ENCODE measurements around the gene QSER1.
"Not testable (repeated sequence)": the region's sequence is repeated elsewhere in the genome, so short reads cannot be mapped to it uniquely, and the experiment has no call there.

The QSER1 gene

DNA sequence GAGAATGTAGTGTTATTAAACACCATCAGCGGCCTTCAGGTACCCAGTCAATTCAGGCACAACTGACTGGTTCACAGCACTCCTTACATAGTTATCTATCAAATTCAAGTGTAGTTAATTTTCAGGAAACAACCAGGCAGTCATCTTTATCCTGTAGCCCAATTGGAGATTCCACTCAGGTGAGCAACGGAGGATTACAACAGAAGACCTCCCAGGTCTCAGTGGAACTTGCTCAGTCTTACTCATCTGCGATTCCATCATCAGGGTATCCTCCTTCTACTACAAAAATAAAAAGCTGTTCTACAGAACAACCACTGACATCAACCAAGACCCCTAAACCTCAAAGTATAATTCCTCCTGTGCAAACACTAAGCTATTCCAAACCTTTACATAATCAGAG is 39.6 kb downstream of the QSER1 start:
- in situ Hi-C loops (cut with MboI; ENCODE audit: low sequenced_read_pairs), result no loop called here

DNA sequence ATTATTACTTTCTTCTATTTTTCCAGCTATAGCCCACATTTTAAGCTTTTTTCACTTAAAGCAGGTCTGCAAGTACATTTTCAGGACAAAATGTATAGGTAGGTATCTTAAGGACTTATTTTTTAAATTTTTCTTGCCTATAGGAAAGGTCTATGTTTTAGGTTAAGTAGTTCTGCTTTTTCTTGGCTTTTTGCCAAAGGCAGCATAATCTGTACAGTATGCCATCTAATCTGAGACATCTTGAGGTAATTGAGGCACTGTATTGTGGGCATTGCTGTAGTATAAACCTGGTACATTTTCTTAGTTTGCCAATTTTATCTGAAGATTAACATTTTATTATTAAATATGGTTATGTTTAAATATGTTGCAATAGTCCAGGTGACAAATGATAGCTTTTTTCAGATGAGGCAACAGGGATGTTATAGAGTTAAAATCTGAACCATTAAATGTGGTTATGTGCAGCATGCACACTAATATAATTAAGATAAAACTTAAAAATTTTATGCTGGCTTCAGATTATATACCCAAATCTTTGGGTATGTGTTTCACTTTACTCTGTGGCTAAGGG is 42.9 kb downstream of the QSER1 start:
- in situ Hi-C loops (cut with MboI; ENCODE audit: low sequenced_read_pairs), result no loop called here

DNA sequence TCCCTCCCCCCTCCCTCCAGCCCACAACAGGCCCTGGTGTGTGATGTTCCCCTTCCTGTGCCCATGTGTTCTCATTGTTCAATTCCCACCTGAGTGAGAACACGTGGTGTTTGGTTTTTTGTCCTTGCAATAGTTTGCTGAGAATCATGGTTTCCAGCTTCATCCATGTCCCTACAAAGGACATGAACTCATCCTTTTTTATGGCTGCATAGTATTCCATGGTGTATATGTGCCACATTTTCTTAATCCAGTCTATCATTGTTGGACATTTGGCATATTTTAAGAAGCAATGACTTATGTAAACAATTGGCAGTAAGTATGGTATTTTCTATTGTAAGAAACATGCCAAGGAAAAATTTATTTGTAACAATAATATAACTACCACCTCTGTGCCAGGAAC is 43.6 kb downstream of the QSER1 start:
- in situ Hi-C loops (cut with MboI; ENCODE audit: low sequenced_read_pairs), result not testable (repeated sequence)

DNA sequence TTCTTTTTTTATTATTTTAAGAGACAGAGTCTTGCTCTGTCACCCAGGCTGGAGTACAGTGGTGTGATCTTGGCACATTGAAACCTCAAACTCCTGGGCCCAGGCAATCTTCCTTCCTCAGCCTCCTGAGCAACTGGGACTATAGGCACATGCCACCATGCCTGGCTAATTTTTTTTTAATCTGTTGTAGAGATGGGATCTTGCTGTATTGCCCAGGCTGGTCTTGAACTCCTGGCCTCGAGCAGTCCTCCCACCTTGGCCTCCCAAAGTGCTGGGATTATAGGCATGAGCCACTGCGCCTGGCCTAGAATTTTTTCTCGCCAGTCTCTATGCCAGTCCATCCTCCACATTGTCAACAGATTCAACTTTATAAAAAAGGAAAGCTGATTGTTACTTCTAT is 44.7 kb downstream of the QSER1 start:
- in situ Hi-C loops (cut with MboI; ENCODE audit: low sequenced_read_pairs), result not testable (repeated sequence)

DNA sequence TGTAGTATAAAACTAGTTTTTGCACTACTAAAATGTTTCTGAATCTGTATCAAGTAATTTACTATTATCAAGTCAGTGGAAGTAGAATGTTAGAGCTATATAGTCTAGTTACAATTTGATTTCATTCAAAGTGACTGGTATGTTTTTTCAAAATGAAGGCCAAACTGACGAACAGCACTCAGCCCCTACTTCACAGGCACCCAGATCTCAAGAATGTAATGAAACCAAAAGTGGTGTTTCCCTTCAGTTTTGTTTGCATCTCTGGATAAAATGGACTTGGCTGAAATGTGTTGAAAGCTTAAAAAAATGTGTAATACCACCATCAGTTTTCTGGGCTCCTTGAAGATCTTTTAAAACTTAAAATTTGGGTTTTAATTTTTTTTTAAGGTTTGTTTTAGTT is 46.4 kb downstream of the QSER1 start:
- in situ Hi-C loops (cut with MboI; ENCODE audit: low sequenced_read_pairs), result no loop called here

DNA sequence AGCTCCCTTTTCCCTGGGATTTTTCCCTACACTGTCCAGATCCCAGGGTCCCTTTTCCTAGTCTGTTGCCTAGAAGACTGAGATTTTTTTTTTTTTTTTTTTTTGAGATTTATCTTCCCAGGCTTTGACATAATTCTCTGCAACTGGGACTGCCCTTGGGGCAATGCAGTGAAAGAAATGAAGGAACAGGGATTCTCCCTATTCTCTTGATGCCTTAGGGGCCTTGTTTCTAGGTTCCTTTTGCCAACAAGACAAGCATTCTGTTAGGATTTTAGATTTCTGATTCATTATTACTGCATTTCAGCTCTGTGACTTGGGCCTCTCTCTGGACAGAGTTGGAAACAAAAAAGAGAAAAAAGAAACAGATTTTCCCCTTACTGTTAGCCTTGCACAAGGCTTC is 47.3 kb downstream of the QSER1 start:
- in situ Hi-C loops (cut with MboI; ENCODE audit: low sequenced_read_pairs), result no loop called here

DNA sequence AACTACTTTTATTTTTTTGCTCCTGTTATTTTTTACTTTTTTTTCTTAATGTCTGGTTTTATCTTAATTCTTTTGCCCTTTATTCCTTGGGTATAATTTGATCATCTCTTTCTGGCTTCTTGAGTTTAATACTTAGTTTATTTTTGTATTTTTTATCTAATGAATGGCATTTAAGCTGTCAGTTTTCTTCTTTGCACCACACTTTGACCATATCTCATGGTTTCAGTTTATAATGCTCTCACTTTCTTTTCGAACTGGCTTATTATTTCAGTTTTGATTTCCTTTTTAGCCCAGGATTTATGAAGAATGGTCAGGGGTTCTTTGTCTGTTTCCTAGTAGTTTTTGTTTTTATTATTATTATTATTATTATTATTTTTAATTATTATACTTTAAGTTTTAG is 48.3 kb downstream of the QSER1 start:
- in situ Hi-C loops (cut with MboI; ENCODE audit: low sequenced_read_pairs), result no loop called here

DNA sequence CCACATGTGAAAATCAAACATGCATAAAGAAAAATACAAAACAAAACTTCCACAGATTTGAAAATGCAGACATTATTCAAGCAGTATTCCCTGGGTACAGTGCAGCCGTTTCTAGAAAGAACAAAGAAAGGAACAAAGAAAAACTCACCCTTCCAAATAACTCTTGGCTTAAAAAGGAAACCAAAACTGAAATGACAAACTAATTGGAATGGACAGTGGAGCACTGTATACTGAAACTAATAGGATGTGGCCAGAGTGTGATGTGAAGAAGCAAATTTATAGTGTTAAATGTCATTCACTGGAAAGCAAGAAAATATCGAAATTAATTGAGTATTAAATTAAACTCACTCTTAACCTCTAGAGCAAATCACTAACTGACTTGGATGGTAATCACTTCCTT is 55.4 kb downstream of the QSER1 start:
- in situ Hi-C loops (cut with MboI; ENCODE audit: low sequenced_read_pairs), result no loop called here

DNA sequence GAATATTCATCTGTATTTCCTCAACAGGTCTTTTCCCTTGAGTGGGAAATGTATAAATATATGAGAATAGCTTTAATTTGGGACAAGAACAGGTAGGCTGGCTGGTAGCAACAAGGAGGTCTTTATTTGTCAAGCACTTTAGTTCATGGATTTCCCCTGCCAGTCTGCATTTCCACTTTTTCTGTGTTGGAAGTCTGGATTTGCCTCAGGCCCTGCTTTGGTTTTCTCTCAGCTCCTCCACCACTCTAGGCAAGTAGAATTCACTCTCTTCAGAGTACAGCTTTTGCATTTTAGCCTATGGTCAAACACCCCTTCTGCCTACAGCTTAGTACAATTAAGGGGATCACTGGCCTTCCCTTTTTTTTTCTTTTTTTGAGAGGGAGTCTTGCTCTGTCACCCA is 57.1 kb downstream of the QSER1 start:
- in situ Hi-C loops (cut with MboI; ENCODE audit: low sequenced_read_pairs), result no loop called here

DNA sequence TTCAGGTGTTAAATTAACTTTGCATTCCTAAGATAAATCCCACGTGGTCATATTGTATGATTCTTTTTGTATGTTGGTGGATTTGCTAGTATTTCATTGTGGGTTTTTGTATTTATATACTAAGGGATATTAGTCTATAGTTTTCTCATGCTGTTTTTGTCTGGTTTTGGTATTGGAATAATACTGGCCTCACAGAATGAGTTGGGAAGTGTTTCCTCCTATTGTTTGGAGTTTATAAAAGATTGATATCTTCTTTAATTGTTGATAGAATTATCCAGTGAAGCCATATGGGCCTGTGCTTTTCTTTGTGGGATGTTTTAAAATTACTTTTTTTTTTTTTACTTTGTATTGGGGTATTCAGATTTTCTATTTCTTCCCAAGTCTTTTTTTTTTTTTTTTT is 59.8 kb downstream of the QSER1 start:
- in situ Hi-C loops (cut with MboI; ENCODE audit: low sequenced_read_pairs), result no loop called here

DNA sequence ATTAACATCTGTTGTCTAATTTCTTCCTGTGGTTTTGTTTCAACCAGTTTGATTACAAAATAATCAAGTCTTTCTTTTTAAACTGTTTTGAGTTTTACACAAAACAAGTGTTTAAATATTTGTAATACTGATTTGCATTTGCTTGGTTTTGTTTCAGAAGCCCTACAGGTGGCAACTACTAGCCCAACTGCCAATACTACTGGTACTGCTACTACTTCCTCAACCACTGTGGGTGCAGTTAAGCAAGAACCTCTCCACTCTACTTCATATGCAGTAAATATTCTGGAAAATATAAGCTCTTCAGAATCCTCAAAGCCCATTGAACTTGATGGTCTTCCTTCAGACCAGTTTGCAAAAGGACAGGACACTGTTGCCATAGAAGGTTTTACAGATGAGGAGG is 61.1 kb downstream of the QSER1 start:
- in situ Hi-C loops (cut with MboI; ENCODE audit: low sequenced_read_pairs), result no loop called here

DNA sequence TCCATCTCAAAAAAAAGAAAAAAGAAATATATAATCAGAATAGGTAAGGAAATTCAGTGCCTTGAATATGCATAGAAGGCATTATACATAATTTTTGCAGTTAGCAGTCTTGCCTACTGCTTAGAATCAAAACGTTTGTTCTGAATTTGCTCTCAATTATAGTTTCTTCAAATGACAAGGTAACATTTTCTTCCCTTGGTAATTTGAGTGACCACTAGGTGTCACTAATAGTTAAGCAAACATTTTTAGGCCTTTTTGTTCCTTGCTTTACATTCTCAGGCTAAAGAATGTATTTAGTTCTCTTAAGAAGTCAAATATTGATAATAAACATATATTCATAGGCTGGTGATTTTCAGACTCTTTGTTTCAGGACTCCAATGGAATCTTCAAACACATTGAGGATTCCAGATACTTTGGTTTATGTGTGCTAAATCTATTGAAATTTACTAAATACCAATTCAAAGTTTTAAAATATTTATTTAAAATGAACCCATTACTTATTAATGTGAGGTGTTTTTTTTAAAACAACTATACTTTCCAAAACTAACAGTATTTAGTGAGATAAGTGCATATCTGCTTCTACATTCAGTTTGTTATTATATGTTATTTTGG is 68.0 kb downstream of the QSER1 start:
- in situ Hi-C loops (cut with MboI; ENCODE audit: low sequenced_read_pairs), result loop anchor here (10.0 kb wide), 1 partner anchor 104 kb away; no protein-coding TSS in a partner anchor

DNA sequence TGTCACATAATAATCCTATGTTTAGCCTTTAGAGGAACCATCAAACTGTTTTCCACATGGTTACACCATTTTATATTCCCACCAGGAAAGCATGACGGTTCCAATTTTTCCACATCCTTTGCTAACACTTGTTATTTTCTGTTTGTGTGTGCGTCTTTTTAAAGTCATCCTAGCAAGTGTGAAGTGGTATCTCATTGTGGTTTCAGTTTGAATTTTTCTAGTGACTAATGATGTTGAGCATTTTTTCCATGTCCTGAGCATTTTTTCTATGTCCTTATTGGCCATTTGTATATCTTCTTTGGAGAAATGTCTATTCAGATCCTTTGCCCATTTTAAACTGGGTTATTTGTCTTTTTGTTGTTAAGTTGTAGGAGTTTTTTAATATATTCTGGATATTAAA is 69.4 kb downstream of the QSER1 start:
- in situ Hi-C loops (cut with MboI; ENCODE audit: low sequenced_read_pairs), result loop anchor here (10.0 kb wide), 1 partner anchor 103 kb away; no protein-coding TSS in a partner anchor

DNA sequence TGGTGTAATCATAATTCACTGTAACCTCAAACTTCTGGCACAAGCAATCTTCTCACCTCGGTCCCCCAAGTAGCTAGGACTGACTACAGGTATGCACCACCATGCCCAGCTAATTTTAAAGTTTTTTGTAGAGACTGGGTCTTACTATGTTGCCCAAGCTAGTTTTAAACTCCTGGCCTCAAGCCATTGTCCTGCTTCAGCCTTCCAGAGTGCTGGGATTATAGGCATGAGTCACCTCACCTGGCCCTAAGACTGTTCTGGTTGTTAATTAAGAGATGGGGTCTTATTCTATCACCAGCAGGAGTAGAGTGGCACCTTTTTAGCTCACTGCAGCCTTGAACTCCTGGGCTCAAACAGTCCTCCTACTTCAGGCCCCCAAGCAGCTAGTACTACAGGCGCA is 71.1 kb downstream of the QSER1 start:
- in situ Hi-C loops (cut with MboI; ENCODE audit: low sequenced_read_pairs), result loop anchor here (10.0 kb wide), 1 partner anchor 101 kb away; no protein-coding TSS in a partner anchor

DNA sequence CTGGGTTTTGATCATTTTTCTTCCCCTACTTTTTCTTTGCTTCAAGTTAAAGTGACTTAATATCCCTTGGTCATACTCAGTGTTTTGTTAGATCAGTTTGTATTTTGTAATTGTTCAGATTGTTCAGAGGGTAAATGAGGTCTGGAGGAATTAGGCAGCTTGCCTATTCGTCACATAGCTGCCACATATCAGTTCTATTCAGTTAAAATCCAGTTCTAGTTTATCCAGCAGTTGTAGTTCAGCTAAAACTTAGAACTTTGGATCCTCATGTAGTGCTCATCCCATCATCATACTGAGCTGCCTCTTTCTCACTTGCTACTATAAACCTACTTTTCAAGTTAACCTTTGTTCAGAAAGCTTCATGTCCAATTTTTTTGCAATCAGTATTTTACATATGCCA is 75.9 kb downstream of the QSER1 start:
- in situ Hi-C loops (cut with MboI; ENCODE audit: low sequenced_read_pairs), result loop anchor here (10.0 kb wide), 1 partner anchor 96 kb away; no protein-coding TSS in a partner anchor

DNA sequence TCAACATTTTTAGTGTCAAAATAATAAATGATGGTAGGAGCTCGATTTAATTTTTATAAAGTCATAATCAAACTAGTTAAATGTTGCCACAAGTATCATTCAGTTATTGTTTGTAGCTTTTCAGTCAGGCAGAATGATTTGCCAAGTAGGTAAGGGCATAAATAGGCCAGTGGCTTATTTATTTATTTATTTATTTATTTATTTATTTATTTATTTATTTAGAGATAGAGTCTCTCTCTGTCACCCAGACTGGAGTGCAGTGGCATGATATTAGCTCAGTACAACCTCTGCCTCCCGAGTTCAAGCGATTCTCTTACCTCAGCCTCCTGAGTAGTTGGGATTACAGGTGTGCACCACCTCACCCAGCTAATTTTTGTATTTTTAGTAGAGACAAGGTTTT is 79.6 kb downstream of the QSER1 start:
- in situ Hi-C loops (cut with MboI; ENCODE audit: low sequenced_read_pairs), result not testable (repeated sequence)

DNA sequence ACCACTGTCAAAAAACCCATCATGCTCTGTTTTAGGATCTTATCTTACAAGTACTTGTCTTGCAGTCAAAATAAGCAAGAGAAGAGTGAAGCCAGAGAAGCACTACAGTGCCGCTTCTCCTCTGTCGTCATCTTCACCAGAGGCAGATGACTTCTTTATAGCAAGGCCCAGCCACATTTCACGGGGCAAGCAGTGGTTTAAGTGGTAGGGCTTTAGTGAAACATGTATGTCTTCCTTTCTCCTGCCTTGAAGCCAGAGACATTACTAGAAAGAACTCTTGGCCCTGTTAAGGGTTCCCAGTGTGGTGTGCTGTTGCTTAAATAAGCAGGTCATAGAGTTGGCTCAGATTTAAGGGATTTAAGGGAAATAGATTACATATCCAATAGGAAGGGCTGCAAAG is 80.2 kb downstream of the QSER1 start:
- in situ Hi-C loops (cut with MboI; ENCODE audit: low sequenced_read_pairs), result no loop called here

DNA sequence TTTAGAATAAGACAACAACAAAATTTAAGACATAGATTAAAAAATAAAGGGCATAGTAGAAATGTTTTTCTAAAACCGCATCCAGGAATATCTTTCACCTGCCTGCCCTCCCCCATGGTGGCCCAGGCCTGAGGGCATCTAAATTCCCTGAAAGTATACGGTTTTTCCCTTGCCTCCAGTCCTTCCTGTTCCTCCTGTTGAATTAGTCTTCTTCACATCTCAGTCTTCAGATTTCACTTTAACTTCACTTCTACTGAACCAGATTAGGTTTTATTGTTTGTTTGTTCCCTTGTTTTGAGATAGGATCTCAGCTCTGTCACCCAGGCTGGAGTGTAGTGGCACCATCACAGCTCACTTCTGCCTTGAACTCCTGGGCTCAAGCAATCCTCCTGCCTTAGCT is 90.0 kb downstream of the QSER1 start:
- in situ Hi-C loops (cut with MboI; ENCODE audit: low sequenced_read_pairs), result no loop called here

DNA sequence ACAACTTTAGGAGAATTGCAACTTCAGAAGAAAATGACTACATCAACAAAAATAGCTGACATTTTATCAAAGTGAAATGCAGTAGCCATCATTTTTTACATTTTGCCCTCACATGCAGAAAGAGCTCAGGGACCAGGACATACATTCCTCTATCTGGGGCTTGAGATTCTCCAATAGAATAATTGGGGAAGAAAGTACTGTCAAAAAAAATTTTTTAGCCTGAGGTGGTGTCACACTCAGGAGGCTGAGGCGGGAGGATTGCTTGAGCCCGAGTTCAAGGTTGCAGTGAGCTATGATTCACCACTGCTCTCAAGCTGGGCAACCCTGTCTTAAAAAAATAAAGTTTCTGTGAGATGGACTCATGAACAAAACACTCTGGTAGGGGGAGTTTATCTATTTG is 90.9 kb downstream of the QSER1 start:
- in situ Hi-C loops (cut with MboI; ENCODE audit: low sequenced_read_pairs), result no loop called here

DNA sequence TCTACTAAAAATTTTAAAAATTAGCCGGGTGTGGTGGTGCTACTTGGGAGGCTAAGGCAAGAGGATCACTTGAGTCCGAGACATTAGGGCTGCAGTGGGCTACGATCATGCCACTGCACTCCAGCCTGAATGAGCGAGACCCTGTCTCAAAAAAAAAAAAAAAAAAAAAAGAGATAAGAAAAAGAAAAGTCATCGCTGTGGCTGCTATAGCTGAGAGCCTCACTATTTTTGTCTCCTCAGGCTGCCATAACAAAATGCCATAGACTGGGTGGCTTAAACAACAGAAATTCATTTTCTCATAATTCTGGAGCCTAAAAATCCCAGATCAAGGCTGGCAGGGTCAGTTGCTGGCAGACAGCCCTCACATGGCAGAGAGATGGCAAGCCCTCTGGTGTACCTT is 93.0 kb downstream of the QSER1 start:
- in situ Hi-C loops (cut with MboI; ENCODE audit: low sequenced_read_pairs), result no loop called here

DNA sequence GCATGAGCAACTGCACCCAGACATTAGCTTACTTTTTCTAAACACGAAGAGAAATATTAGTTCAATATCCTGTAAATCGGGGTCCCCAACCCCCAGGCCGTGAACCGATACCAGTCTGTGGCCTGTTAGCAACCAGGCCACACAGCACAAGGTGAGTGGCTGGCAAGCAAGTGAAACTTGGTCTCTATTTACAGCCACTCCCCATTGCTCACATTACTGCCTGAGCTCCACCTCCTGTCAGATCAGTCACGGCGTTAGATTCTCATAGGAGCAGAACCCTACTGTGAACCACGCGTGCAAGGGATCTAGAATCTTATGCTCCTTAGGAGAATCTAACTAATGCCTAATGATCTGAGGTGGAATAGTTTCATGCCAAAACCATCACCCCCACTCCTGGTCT is 95.2 kb downstream of the QSER1 start:
- in situ Hi-C loops (cut with MboI; ENCODE audit: low sequenced_read_pairs), result no loop called here

DNA sequence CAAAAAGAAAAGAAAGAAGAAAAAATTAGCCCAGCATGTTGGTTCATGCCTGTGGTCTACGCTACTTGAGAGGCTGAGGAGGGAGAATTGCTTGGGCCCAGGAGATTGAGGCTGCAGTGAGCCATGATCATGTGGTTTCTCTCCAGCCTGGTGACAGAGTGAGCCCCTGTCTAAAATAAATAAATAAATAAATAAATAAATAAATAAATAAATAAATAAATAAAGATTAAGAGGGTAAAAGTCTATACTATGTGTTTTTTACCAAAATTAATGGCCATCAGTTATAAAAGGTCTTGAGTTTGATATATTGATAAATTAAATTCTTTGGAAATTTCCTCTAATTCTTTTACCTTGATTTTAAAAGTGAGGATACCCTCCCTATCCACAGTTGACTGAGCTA is 97.9 kb downstream of the QSER1 start:
- in situ Hi-C loops (cut with MboI; ENCODE audit: low sequenced_read_pairs), result no loop called here

DNA sequence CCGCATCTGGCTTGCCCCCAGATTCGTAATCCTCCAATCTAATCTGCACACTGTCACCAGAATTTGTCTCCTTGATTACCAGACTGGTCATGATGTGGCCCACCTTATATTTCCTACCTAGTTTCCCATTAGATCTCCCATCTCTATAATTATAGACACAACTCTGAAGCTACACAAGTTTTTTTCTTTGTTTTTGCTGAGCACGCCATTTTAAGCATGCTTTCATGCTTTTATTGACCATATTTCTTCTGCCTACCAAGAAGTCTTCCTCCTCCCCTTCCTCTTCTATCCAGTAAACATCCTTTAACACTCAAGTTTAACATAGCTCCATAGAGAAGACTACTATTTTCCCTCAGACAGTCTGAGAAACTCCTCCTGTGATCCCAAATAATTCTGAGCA is 98.8 kb downstream of the QSER1 start:
- in situ Hi-C loops (cut with MboI; ENCODE audit: low sequenced_read_pairs), result no loop called here

Measured in HL-60/S4 (cell line).